ENCODE measurements around the gene ABCA2. TPM values are rescaled to one million over a fixed set of nuclear protein-coding genes. Genes with fewer than 3 reads are reported as not detected.
A peak's percentile ranks its signal among the peaks of the same experiment; 100 is the strongest.

ABCA2 gene
- total RNA-seq, 1 donor from 2014 or later: 16.2 TPM

- H3K4me3 ChIP-seq (ENCODE audit: insufficient read depth, low read depth, low read length): peak overlapping the region; percentile 50
- FAIRE-seq: no peak
Measured at GRCh38 chr9:137029058-137029936, 1.3 kb upstream of the ABCA2 start.

GRCh38 chr9:137028263-137029057 is 423 bp upstream of the ABCA2 start:
- peak overlapping the region; percentile 73 for H3K4me3 Mint-ChIP-seq (ENCODE audit: unreplicated experiment)
- Histone ChIP-seq H3K36me3 (ENCODE audit: insufficient read depth, low read length) (no peaks in the 10 kb centered on the region), H4K20me1 (ENCODE audit: insufficient read depth, low read length) (peaks cover 29% of the 10 kb centered on the region), H3K27me3 (ENCODE audit: insufficient read depth, low read length) (no peaks in the 10 kb centered on the region), H3K79me2 (ENCODE audit: insufficient read depth, low read length) (no peaks in the 10 kb centered on the region), H3K4me3 (ENCODE audit: insufficient read depth, low read depth, low read length) (peak overlapping the region; percentile 50), H3K27ac (ENCODE audit: low read depth, low read length) (no peak overlapping the region), H2AFZ (ENCODE audit: low read depth, low read length) (peak overlapping the region; percentile 60), H3K9me3 (ENCODE audit: insufficient read depth, low read depth, low read length) (no peaks in the 10 kb centered on the region), H3K9ac (ENCODE audit: low read length) (peak overlapping the region; percentile 16), H3K4me1 (ENCODE audit: insufficient read depth, low read length) (peaks cover 15% of the 10 kb centered on the region), H3K4me2 (ENCODE audit: low read length) (peak overlapping the region; percentile 90)
- H3K9me3 Mint-ChIP-seq (ENCODE audit: unreplicated experiment): no peaks in the 10 kb centered on the region
- TF ChIP-seq CTCF (IDR thresholded peaks at IDR 0.05; ENCODE audit: insufficient read depth, low read depth, low read length): no peak
- TF ChIP-seq EZH2 (IDR thresholded peaks at IDR 0.05; ENCODE audit: insufficient read depth, low read length): no peak
- DNase-seq (ENCODE audit: low read depth) (no peak), FAIRE-seq (no peak)
- peaks cover 6% of the 10 kb centered on the region for H3K27me3 Mint-ChIP-seq (ENCODE audit: low read depth, unreplicated experiment)
- no peak overlapping the region for H3K27ac Mint-ChIP-seq (ENCODE audit: unreplicated experiment)
- H3K36me3 Mint-ChIP-seq (ENCODE audit: low read depth, unreplicated experiment): no peaks in the 10 kb centered on the region
- H3K4me1 Mint-ChIP-seq (ENCODE audit: low read depth, unreplicated experiment): no peaks in the 10 kb centered on the region

More at GRCh38 chr9:137029058-137029936, 1.3 kb upstream of the ABCA2 start:
- Histone ChIP-seq H3K9me3 (ENCODE audit: insufficient read depth, low read depth, low read length) (no peaks in the 10 kb centered on the region), H3K4me2 (ENCODE audit: low read length) (peak overlapping the region; percentile 90), H3K36me3 (ENCODE audit: insufficient read depth, low read length) (no peaks in the 10 kb centered on the region), H3K27me3 (ENCODE audit: insufficient read depth, low read length) (no peaks in the 10 kb centered on the region), H2AFZ (ENCODE audit: low read depth, low read length) (no peak overlapping the region), H4K20me1 (ENCODE audit: insufficient read depth, low read length) (peaks cover 25% of the 10 kb centered on the region), H3K27ac (ENCODE audit: low read depth, low read length) (no peak overlapping the region), H3K9ac (ENCODE audit: low read length) (no peak overlapping the region), H3K4me1 (ENCODE audit: insufficient read depth, low read length) (peaks cover 15% of the 10 kb centered on the region), H3K79me2 (ENCODE audit: insufficient read depth, low read length) (no peaks in the 10 kb centered on the region)
- DNase-seq (ENCODE audit: low read depth): no peak
- no peak overlapping the region for H3K27ac Mint-ChIP-seq (ENCODE audit: unreplicated experiment)
- H3K9me3 Mint-ChIP-seq (ENCODE audit: unreplicated experiment): no peaks in the 10 kb centered on the region
- H3K4me3 Mint-ChIP-seq (ENCODE audit: unreplicated experiment): peak overlapping the region; percentile 73
- H3K4me1 Mint-ChIP-seq (ENCODE audit: low read depth, unreplicated experiment): no peaks in the 10 kb centered on the region
- TF ChIP-seq EZH2 (IDR thresholded peaks at IDR 0.05; ENCODE audit: insufficient read depth, low read length) (no peak), CTCF (IDR thresholded peaks at IDR 0.05; ENCODE audit: insufficient read depth, low read depth, low read length) (peak; percentile 65)
- no peaks in the 10 kb centered on the region for H3K36me3 Mint-ChIP-seq (ENCODE audit: low read depth, unreplicated experiment)
- H3K27me3 Mint-ChIP-seq (ENCODE audit: low read depth, unreplicated experiment): peaks cover 6% of the 10 kb centered on the region
